Stomach (tissue), 9 donors: Measurements from ENCODE around the gene G2E3. TPM values are rescaled to one million over a fixed set of nuclear protein-coding genes. Genes with fewer than 3 reads are reported as not detected.

Experiments used
- DNase-seq, 2 donors: peaks; one replicate each; pipeline versions ENCODE4 v3.0.0 to v3.0.0-alpha.2; 2013 to 2019
- H3K27ac ChIP-seq, 5 donors: fragments of 200-600 bp in 4 of 5; sonication (generic) in 4 of 5; one replicate each; pipeline ENCODE4 v1.5.1; 2013 to 2019; ENCODE audit warnings: mild to moderate bottlenecking in 1 of 5, moderate library complexity in 1 of 5
- H3K27me3 ChIP-seq, 3 donors: fragments of 200-600 bp; sonication (generic); one replicate each; pipeline ENCODE4 v1.5.1; 2017 to 2019; ENCODE audit warnings: mixed run types in 1 of 3
- H3K36me3 ChIP-seq, 4 donors: fragments of 200-600 bp; sonication (generic); 1 replicate in 3 of 4; 2 replicates in 1 of 4; pipeline ENCODE4 v1.5.1; 2016 to 2019
- H3K4me1 ChIP-seq, 4 donors: fragments of 200-600 bp; sonication (generic); one replicate each; pipeline ENCODE4 v1.5.1; 2016 to 2019
- H3K4me3 ChIP-seq, 4 donors: fragments of 200-600 bp; sonication (generic) in 3 of 4; one replicate each; pipeline ENCODE4 v1.5.1; 2016 to 2019; ENCODE audit warnings: mild to moderate bottlenecking in 1 of 4
- H3K9me3 ChIP-seq, 4 donors: fragments of 200-600 bp; sonication (generic); one replicate each; pipeline ENCODE4 v1.5.1; 2016 to 2019
- EP300 ChIP-seq: sonication (generic); formaldehyde crosslinking; IDR thresholded peaks from one replicate; pipeline ENCODE4 v1.6.1; 2017; ENCODE audit warnings: antibody characterized with exemption
- POLR2A ChIP-seq, 4 donors: fragments of 450-650 bp; IDR thresholded peaks; one replicate each; pipeline ENCODE4 v1.6.1; 2016; ENCODE audit warnings: antibody characterized with exemption in 4 of 4, control low read depth in 2 of 4, mild to moderate bottlenecking in 1 of 4, moderate library complexity in 1 of 4
- POLR2AphosphoS5 ChIP-seq, 3 donors: sonication (generic); formaldehyde crosslinking; IDR thresholded peaks; one replicate each; pipeline ENCODE4 v1.6.1; 2016; ENCODE audit warnings: antibody characterized with exemption in 3 of 3
- WGBS, 5 donors: extraction: QIAGEN DNeasy Blood & Tissue Kit in 3 of 5; methylation state at CpG; one replicate each; pipeline versions ENCODE4 v1.1.5 to v1.1.7; 2013 to 2018; 5-methylcytosine and 5-hydroxymethylcytosine counted together
- intact Hi-C: fragments of 100-400 bp; cut with DNase I; formaldehyde crosslinking; loops from one replicate; pipeline ENCODE4 v1.15.1; 2023; ENCODE audit warnings: low total_unique reads
- polyA plus RNA-seq, 3 donors: library from polyadenylated mRNA; stranded (reverse); fragments of 200-250 nt; gene quantifications; one replicate each; pipeline ENCODE4 v1.2.3, GENCODE V29; 2013
- total RNA-seq, 5 donors: library from RNA; depleted of rRNA; stranded (reverse); fragments of >200 nt; gene quantifications; one replicate each; pipeline versions ENCODE4 v1.1.0 to v1.2.3, GENCODE V29; 2014 to 2016
- TF ChIP-seq, protein P1 (sequence below), 7 experiments: fragments of 450-650 bp in 4 of 7; fragments of 200-600 bp in 3 of 7; sonication (generic) in 3 of 7; IDR thresholded peaks; one replicate each; pipeline ENCODE4 v1.5.1; 2016 to 2019; ENCODE audit warnings: antibody characterized with exemption in 7 of 7, control low read depth in 2 of 7, mild to moderate bottlenecking in 1 of 7
- donor health status: healthy with polysubstance abuse.
- donor health status: Bipolar disorder and iron deficiency.
- donor health status: healthy.

Gene G2E3
- total and polyA plus RNA-seq, 8 donors, result 3.3 to 26.1 (median 6.9) TPM

DNA sequence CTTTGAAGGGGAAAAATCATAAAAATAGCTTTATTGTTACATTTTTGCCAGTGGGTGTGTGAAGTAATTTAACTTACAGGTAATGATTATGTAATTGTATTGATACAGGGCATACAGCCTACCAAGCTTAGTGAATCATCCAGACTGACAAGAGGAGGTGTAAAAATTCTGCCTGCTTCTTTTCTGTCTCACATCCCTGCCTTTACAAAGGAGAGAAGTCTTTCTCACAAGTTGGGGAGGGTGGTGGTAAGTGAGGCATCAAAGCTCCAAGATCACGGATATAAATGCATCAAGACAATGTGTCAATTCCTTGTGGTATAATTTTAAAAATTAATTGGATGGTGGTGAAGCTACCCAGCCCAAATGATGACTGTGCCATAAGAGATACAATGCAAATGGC is 39.0 kb upstream of the G2E3 start:
- intact Hi-C loops, result no loop called here
- Histone ChIP-seq H3K4me1 (peaks cover 0 to 8% (median 3%) of the 10 kb centered on the region in 4 donors), H3K9me3 (no peaks in the 10 kb centered on the region), H3K4me3 (no peak overlapping the region), H3K36me3 (no peaks in the 10 kb centered on the region), H3K27ac (no peak overlapping the region), H3K27me3 (no peaks in the 10 kb centered on the region)
- DNase-seq, result no peak
- TF ChIP-seq EP300, result no peak
- TF ChIP-seq POLR2A (IDR thresholded peaks at IDR 0.05), result no peak
- no peak for TF ChIP-seq POLR2AphosphoS5 (IDR thresholded peaks at IDR 0.05)
- TF ChIP-seq, protein P1, sequence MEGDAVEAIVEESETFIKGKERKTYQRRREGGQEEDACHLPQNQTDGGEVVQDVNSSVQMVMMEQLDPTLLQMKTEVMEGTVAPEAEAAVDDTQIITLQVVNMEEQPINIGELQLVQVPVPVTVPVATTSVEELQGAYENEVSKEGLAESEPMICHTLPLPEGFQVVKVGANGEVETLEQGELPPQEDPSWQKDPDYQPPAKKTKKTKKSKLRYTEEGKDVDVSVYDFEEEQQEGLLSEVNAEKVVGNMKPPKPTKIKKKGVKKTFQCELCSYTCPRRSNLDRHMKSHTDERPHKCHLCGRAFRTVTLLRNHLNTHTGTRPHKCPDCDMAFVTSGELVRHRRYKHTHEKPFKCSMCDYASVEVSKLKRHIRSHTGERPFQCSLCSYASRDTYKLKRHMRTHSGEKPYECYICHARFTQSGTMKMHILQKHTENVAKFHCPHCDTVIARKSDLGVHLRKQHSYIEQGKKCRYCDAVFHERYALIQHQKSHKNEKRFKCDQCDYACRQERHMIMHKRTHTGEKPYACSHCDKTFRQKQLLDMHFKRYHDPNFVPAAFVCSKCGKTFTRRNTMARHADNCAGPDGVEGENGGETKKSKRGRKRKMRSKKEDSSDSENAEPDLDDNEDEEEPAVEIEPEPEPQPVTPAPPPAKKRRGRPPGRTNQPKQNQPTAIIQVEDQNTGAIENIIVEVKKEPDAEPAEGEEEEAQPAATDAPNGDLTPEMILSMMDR (IDR thresholded peaks at IDR 0.05), result no peak
- 79 to 88% (median 84%) methylated on average over 1 of the region's 1 CpG for WGBS, 5 donors

DNA sequence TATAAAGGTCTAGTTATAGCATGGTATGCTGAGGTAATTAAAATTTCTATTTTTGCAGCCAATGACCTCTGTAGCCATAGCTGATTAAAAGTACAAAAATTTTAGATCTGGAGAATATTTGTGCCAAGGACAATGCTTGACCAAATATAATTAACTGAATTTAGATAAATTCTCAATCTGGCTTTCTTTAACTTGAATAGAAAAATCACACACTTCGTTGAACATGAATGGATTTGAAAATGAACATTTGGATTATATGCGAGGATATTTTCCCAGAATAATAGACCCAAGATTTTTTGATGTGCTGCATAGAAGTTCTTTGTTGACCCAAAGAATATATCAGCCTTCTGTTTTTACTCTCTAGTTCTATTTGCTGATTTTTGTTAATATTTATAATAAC is 38.4 kb upstream of the G2E3 start:
- Histone ChIP-seq H3K4me1 (peaks cover 0 to 8% (median 3%) of the 10 kb centered on the region in 4 donors), H3K27me3 (no peaks in the 10 kb centered on the region), H3K4me3 (no peak overlapping the region), H3K36me3 (no peaks in the 10 kb centered on the region), H3K27ac (no peak overlapping the region), H3K9me3 (no peaks in the 10 kb centered on the region)
- WGBS, 5 donors, result 80 to 94% (median 85%) methylated on average over 2 of the region's 2 CpGs
- no peak for DNase-seq
- TF ChIP-seq, protein P1 (IDR thresholded peaks at IDR 0.05), result no peak
- TF ChIP-seq EP300, result no peak
- no peak for TF ChIP-seq POLR2AphosphoS5 (IDR thresholded peaks at IDR 0.05)
- no peak for TF ChIP-seq POLR2A (IDR thresholded peaks at IDR 0.05)
- intact Hi-C loops, result no loop called here

DNA sequence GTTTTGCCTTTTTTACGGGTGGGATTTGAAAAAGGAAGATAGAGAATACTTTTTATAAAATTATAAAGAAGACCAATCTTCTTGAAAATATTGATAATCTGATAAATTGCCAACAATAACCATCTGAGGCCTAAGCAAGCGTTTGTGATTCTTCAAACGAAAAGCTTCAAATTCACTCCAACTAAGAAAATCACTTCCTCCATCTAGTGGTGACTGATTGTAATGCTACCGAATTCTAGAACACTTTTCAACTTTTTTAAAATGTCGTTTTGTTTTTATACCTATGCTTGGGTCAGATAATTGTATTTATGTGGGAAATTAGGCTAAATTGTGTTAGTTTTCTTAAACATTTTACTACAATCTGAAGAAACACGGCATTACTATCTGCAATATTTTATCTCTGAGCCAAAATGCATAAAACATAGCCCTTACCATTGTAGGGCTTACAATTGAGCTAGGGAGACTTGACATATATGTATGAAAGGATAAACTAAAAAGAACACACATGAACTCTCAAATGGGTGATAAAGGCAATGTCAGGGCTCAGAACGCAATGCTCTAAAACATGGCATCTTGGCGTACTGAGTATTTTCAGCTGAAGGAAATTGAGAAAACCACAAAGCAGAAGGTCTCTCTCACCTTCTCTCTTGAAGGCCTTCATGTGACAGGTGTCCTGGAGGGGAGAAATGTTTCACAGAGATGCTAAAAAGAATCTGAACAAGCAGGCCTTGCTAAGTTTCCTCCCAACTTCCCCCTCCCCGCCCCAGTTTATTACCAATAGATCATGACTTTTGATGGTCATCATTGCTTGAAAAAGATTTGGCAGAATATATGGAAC is 36.8 kb upstream of the G2E3 start:
- 28 to 38% (median 34%) methylated on average over 9 of the region's 9 CpGs for WGBS, 5 donors
- H3K4me3 ChIP-seq, result no peak overlapping the region
- intact Hi-C loops, result no loop called here
- no peaks in the 10 kb centered on the region for H3K9me3 ChIP-seq
- H3K27ac ChIP-seq, result no peak overlapping the region
- H3K27me3 ChIP-seq, result no peaks in the 10 kb centered on the region
- TF ChIP-seq POLR2A (IDR thresholded peaks at IDR 0.05) (no peak), EP300 (no peak), POLR2AphosphoS5 (IDR thresholded peaks at IDR 0.05) (no peak)
- TF ChIP-seq, protein P1 (IDR thresholded peaks at IDR 0.05), result peak in 5 of 7 experiments; percentile 41 to 66 (median 57)
- H3K36me3 ChIP-seq, result no peaks in the 10 kb centered on the region
- peak in 1 of 2 donors; percentile 64 for DNase-seq
- peaks cover 0 to 8% (median 3%) of the 10 kb centered on the region in 4 donors for H3K4me1 ChIP-seq

DNA sequence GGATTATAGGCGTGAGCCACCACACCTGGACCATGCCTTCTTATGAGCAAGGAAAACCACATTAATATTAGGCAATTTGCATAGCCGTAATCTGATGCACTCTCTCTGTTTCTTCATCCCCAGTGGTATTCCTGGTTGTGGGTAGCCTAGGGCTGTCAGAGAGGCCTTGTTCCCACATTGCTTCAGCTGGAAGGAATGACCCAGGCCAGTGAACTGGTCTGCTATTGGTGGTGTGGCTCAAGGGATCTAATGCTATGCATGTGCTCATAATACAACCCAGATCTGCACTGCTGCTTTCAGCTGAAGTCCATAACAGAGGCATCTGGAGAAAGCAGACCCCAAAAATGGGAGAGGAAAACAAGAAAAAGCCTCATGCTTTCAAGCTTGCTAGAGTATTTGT is 33.1 kb upstream of the G2E3 start:
- WGBS, 5 donors, result 85 to 92% (median 90%) methylated on average over 2 of the region's 2 CpGs

More for the DNA sequence above, 33.1 kb upstream of the G2E3 start:
- intact Hi-C loops, result no loop called here
- TF ChIP-seq, protein P1 (IDR thresholded peaks at IDR 0.05), result no peak
- TF ChIP-seq POLR2AphosphoS5 (IDR thresholded peaks at IDR 0.05) (no peak), EP300 (no peak), POLR2A (IDR thresholded peaks at IDR 0.05) (no peak)
- Histone ChIP-seq H3K27me3 (no peaks in the 10 kb centered on the region), H3K36me3 (no peaks in the 10 kb centered on the region), H3K9me3 (no peaks in the 10 kb centered on the region), H3K4me1 (peaks cover 0 to 8% (median 3%) of the 10 kb centered on the region in 4 donors), H3K4me3 (no peak overlapping the region), H3K27ac (no peak overlapping the region)
- DNase-seq, result no peak
